ENCODE measurements around the gene POU6F1.

Gene POU6F1

DNA sequence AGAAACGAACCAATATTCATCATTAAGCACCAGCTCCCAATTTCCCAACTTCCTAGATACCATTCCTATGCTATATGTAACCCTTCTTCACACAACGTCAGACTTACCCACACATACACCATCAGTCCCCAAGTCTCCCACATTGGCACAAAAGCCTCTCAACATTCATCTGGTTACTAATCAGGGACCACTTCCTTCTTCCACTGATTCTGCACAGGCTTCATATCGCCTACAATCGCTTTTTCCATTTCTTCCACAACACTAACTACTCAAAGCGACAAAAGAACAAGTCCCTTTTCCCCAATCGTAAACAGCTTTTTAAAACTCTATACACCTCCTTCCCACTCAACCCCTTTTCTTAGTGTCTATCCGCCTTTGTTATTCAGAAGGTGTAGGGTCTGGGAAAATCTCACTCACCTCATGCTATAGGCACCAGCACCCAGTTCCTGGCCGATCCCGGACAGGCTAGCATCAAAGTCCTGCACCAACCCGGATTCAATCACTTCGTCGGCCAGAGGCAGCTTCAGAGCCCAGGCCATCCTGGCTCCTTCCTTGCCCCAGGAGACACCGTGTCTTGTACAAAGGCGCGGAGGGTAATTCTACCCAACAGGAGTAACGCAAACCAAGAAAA lies 45.9 kb downstream of the POU6F1 start:
- TF ChIP-seq, protein P1, sequence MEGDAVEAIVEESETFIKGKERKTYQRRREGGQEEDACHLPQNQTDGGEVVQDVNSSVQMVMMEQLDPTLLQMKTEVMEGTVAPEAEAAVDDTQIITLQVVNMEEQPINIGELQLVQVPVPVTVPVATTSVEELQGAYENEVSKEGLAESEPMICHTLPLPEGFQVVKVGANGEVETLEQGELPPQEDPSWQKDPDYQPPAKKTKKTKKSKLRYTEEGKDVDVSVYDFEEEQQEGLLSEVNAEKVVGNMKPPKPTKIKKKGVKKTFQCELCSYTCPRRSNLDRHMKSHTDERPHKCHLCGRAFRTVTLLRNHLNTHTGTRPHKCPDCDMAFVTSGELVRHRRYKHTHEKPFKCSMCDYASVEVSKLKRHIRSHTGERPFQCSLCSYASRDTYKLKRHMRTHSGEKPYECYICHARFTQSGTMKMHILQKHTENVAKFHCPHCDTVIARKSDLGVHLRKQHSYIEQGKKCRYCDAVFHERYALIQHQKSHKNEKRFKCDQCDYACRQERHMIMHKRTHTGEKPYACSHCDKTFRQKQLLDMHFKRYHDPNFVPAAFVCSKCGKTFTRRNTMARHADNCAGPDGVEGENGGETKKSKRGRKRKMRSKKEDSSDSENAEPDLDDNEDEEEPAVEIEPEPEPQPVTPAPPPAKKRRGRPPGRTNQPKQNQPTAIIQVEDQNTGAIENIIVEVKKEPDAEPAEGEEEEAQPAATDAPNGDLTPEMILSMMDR (IDR thresholded peaks at IDR 0.05; ENCODE audit: control insufficient read depth, extremely low read depth, insufficient read depth) = no peak
- no peak for DNase-seq (ENCODE audit: low read depth)
- H3K4me3 ChIP-seq (ENCODE audit: low read depth, low read length) = no peak overlapping the region

DNA sequence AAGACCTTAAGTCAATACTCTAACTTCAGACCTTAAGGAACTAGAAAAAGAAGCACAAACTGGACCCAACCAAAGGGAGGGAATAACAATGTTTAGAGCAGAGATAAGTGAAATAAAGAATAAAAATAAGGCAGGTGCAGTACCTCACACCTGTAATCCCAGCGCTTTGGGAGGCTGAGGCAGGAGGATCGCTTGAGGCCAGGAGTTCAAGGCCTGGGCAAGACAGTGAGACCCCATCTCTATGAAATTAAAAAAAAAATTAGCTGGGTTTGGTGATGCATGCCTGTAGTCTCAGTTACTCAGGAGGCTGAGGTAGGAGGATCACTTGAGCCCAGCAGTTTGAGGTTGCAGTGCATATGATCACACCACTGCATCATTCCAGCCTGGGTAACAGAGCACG lies 54.1 kb downstream of the POU6F1 start:
- TF ChIP-seq, protein P1 (IDR thresholded peaks at IDR 0.05; ENCODE audit: control insufficient read depth, extremely low read depth, insufficient read depth) = no peak
- no peak for DNase-seq (ENCODE audit: low read depth)
- H3K4me3 ChIP-seq (ENCODE audit: low read depth, low read length) = no peak overlapping the region

DNA sequence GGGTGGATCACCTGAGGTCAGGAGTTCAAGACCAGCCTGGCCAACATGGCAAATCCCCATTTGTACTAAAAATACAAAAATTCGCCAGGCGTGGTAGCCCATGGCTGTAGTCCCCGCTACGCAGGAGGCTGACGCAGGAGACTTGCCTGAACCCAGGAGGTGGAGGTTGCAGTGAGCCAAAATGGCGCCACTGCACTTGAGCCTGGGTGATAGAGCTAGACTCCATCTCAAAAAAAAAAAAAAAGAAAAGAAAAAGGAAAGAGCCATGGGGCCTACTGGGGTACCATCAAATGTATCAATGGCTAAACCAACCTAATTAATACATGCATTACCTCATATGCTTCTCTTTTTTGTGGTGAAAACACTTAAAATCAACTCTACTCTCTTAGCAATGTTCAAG lies 55.6 kb downstream of the POU6F1 start:
- TF ChIP-seq, protein P1 (IDR thresholded peaks at IDR 0.05; ENCODE audit: control insufficient read depth, extremely low read depth, insufficient read depth) = no peak
- H3K4me3 ChIP-seq (ENCODE audit: low read depth, low read length) = no peak overlapping the region
- no peak for DNase-seq (ENCODE audit: low read depth)

DNA sequence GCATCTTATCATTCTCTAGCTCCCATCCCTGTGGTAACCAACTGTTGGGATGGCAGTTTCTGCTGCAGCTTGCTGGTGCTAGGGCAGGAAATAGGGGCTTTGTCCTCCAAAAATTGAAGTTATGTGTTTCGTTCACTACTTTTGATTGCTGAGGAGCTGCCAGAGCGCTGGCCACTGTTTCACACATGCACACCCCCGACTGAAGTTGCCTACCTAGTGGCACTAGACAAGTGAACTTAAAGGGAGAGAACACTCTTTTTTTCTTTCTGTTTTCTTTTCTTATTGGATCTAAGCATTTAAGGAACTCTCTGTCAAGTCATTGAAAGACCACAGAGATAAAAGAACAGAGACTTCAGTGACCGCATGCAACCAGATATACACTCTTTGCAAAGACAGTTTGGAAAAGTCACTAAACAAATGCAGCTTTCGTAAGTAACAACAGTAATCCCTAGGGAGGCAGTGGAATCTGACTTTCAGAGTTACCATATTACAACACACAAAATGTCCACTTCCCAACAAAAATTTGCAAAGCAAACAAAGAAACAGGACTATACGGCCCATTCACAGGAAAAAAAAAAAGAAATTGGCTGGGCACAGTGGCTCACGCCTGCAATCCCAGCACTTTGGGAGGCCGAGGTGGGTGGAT lies 56.9 kb downstream of the POU6F1 start:
- DNase-seq (ENCODE audit: low read depth) = no peak
- H3K4me3 ChIP-seq (ENCODE audit: low read depth, low read length) = no peak overlapping the region
- TF ChIP-seq, protein P1 (IDR thresholded peaks at IDR 0.05; ENCODE audit: control insufficient read depth, extremely low read depth, insufficient read depth) = no peak

DNA sequence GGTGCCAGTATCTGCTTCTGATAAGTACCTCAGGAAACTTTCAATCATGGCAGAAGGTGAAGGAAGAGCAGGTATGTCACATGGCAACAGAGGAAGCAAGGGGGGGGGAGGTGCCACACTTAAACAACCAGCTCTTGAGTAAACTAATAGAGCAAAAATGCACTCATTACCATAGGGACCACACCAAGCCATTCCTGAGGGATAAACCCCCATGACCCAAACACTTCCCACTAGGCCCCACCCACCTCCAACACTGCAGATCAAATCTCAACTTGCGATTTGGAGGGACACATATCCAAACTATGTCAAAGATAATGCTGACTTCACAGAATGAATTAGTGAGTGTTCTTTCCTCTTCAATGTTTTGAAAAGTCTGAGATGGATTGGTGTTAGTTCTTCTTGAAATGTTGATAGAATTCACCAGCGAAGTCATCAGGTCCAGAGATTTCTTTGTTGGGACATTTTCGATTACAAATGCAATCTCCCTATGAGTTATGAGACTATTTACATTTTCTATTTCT lies 61.6 kb downstream of the POU6F1 start:
- TF ChIP-seq, protein P1 (IDR thresholded peaks at IDR 0.05; ENCODE audit: control insufficient read depth, extremely low read depth, insufficient read depth) = no peak
- no peak for DNase-seq (ENCODE audit: low read depth)
- no peak overlapping the region for H3K4me3 ChIP-seq (ENCODE audit: low read depth, low read length)

DNA sequence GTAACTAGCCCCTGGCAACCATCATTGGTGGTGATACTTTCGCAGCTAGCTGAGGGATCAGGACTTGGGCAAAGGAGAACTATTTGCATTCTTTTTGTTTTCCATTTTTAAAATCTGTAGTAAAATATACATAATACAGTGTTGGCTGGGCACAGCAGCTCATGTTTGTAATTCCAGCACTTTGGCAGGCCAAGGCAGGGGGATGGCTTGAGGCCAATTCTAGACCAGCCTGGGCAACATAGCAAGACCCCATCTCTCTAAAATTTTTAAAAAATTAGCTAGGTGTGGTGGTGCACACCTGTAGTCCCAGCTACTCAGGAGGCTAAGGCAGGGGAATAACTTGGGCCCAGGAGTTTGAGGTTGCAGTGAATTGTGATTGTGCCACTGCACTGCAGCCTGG lies 64.9 kb downstream of the POU6F1 start:
- TF ChIP-seq, protein P1 (IDR thresholded peaks at IDR 0.05; ENCODE audit: control insufficient read depth, extremely low read depth, insufficient read depth) = no peak
- no peak overlapping the region for H3K4me3 ChIP-seq (ENCODE audit: low read depth, low read length)
- DNase-seq (ENCODE audit: low read depth) = no peak

Data from LNCaP clone FGC (cell line).